Stimulated activated CD4-positive, alpha-beta T cell treated with anti-CD3 and anti-CD28 coated beads, Interleukin-4, amount 100 ng/mL, for 24 hours (primary cell): Measurements from ENCODE around the gene ARMH3.
A peak's percentile ranks its signal among the peaks of the same experiment; 100 is the strongest.

ENCODE experiments used
- DNase-seq: peaks from one replicate; pipeline ENCODE4 v3.0.0-alpha.2; 2020

Gene ARMH3

DNA sequence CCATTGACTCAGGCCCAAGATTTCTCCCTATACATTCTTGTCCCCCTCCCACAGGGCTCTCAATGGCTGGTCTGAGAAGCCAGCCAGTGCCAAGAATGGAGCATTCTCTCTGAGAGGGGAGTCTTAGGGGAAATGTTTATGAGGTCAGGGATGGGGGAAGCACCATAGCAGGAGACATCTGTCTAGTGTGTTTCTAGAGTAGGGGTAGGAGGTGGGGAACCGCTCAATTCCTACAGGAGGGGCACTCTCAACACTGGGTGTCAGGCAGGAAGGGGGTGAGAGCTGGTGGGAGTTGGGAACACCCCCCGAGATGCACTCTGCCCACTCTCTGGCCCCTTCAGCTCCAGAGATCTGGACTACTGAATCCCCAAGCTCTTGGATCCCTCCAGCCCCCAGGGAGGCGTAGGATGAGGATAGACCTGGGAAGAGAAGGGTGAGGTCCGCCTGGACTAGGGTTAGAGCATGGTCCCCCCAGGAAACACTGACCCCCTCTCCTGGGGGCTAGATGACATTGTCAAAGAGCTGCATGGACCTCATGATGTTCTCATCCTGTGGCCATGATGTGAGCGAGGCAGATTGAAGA lies 229.0 kb downstream of the ARMH3 start:
- DNase-seq, result no peak

DNA sequence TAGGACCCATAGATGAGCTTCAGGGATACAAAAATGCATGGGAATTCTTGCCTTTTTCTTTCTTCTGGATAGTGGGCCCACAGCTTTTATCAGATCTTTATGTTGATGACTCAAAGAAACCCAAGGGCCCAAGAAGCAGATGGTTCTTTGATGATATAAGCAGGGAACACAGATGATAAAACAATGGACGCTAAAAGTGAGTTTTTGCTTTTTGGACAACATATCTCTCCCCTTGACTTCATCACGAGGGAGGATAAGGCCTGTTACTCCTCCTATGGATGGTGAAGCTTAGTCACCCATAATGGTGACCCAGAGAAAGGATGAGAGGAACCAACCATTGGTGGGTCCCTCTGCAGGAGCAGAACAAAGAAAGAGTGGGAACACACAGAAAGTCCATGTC lies 231.2 kb downstream of the ARMH3 start:
- DNase-seq, result no peak

DNA sequence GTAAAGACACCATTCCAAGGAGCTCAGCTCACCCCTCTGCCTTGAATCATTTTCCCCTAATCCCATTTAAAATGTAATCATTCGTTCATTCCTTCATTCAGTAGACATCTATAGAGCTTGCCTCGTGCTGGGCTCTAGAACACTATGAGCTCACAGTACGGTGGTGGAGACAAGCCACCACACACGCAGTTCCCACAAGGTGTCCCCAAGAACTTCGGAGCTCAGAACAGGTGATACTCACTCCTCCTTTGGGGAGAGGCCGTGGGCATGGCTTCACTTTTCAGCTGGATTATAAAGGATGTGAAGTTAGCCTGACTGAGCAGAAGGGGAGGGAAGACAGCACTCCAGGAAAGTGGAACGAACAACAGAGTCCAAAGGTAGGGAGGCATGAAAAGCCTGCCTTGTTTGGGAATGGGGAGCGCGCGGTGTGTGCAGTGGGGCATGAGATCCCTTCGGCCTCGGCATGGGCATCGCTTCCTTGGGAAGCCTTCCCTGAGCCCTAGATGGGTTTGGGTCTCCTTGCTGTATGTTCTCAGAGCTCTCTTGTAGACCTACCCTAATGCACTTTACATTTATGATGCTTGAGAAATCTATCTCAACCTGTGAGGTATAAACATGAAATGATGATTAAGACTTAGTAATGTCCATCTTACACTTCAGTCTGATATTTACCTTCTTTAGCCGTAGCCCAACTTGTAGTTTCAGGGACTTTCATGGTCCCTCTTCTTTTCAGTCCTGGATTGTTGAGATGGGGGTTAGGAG lies 236.9 kb downstream of the ARMH3 start:
- DNase-seq, result no peak

DNA sequence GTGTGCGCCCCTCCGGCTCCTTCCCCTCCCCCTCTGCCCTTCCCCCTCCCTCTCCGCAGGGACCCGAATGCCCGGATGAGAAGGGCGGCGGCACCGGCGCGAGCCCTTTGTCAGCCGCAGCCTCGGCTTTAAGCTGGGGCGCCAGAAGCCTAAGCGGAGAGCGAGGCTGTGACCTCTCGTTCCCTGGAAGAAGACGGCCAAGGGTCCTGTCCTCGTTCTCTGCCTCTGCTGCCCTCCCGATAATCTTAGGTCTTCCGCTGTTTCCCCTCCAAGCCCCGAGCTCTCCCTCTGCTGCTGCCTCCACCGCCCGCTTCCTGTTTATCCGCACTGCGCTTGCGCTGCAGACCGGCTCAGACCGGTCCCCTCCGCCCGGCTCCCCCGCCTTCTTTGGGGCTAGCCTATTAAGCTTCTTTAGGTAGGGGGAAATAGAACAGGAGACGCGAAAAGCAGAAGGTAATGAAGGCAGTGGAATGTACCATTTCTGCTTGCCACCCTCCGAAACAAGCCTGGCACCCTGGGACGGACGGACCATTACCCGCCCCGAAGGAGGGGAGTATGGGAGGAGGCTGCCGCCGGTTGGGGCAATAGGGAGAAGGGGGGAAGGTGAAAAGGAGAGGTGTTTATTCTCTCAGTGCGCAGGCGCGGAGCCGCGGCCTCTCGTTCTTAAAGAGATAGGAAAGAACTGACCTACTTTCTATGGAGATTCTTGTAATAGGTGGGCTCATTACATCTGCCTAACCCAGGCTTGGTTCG lies 237.7 kb downstream of the ARMH3 start, which contains the start of gene OGA:
OGA (minus strand) TSS at position 326 of the 753 bp plus-strand sequence. CDS start 422 bp downstream, outside the sequence.
- DNase-seq, result peak; percentile 98

DNA sequence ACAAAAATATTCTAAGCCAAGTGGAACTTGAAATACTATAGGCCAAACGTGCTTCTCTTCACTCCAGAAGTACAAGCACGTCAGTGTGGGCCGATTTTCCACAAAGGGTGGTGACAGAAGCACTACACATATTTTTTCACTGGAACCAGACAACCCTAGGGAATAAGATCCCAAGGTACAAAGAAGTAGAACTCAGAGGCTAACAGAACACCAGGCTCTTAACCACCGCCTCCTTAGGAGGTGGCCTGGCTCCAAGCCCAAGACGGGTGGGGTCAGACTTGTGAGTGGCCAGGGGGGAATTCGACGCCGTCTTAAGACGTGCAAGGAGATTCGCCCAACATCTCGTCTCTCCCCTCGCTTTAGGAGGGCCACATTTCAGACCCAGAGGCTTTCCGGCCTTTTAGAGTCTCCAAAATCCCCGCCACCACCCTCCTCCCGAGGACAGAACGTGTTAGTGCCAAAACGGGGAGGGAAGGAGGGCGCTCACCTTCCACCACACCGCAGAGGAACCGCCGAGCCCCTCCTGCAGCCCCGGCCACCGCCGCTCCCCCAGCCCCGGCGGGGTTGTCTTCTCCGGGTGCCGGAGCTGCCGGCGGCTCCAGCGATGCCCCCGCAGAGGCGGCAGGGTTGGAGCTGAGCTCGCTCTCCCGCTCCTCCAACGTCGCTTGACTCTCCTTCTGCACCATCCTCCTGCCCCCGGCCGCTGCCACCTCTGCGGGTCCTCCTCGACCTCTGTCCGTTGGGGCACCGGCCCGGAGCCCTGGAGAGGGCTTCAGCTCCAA lies 238.4 kb downstream of the ARMH3 start:
- DNase-seq, result peak; percentile 49

DNA sequence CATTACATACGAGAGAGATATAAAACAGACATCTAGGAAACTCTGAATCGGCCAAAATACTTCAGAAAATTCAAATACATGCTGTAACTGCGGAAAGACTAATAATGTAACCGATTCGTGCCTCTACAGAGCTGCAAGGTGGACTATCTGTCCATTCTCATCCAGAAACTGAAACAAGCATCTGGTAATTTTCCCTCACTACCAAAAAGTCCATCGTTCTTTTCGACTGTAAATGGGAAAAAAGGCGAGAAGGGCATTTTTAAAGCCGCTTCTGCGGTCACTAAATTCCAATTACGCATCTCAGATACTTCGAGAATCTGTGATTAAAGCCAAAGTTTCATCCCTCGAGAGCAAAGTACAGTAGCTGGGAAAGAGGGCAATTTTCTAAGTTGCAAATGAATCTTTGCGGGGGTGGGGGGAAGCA lies 239.0 kb downstream of the ARMH3 start:
- DNase-seq, result no peak

DNA sequence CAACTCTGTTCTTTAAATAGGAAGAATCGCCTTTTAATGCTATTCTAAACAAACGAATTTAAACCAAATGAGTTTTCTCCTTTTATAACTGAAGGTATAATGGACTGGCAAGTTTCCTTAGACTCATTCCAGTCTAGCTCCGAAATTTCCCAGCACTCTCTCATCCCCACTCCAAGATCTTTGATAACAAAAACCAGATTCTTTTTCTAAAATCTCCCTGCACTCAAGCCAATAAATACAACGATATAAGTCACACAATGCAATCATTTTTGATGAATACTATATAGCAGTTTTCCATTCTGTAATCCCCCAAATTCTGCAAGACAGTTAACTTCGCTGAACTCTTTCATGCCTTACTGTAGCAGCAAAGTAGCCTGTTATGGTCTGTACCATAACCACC lies 239.6 kb downstream of the ARMH3 start:
- DNase-seq, result no peak

DNA sequence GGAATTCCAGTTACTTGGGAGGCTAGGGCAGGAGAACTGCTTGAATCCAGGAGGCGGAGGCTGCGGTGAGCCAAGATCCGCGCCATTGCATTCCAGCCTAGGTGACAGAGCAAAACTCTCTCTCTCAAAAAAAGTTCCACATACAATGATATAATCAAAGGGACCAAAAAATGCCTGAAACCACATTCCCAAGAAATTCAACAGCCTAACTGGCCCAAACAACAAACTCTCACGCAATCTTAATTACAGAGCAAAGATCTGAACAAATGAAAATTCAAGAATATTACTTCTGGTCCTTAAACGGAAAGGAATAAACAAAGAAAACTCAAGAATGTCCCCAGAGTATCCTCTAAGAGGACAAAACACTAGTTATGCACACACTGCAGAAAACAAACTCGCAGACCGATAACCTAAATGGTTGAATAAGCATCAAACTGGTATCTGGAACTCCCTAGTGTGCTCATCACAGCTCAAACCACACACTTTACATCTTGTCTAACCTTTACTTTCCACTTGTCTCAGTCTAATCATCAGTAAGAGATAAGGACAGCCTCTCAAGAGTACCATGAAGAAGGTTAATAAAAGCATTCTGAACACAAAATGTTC lies 241.4 kb downstream of the ARMH3 start:
- no peak for DNase-seq

DNA sequence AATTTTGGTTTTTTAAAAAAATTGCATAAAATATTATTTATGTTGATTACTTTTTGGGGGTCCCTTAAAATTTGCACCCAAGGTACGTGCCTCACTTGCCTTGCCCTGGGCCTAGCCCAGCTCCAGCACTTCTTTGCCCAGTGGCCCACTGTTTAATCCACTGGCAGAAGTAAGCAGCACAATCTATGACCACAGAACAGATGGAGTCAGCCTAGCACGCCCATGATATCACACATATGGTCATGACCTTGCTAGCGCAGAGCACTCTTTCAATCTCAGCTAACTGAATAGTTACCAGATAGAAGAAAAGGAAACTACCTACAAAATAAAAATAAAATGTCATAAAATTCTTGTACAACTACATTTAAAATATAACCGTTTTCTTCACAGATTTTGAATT lies 243.4 kb downstream of the ARMH3 start:
- DNase-seq, result no peak

DNA sequence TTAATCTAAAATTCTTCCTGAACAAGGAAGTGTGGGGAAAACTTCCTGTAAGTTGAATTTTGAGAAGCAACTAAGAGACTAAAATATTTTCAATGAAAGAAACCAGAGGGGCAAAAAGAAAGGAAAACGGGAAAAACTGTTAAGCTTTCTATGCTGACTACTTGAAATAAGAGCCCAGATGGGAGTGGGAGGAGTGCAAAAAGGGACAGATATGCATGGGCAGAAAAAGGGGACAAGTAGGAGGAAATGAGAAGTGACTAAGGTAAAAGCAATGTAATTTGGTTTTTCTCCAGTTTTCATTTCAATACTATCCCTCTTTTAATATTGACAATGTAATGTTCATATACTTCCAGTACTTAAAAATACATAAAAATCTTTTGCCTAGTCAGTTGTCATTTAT lies 248.8 kb downstream of the ARMH3 start:
- no peak for DNase-seq

DNA sequence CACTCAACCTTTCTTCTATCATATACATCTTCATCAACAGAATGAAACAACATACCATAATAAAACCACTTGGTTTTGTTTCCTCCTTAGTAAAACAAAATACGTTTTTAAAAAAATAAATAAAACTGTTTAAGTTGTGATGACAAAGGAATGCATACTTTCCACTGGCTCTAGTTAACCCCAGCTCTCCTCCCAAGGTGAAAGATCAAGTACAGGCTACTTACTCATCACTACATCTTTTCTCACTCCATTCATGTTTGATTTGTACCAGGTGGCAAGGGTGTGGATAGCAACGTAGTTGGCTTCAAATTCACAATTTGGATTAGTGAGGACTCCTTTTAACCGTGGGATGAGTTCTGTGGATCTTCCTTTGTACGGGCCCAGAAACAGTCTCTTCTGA lies 252.5 kb downstream of the ARMH3 start:
- no peak for DNase-seq

DNA sequence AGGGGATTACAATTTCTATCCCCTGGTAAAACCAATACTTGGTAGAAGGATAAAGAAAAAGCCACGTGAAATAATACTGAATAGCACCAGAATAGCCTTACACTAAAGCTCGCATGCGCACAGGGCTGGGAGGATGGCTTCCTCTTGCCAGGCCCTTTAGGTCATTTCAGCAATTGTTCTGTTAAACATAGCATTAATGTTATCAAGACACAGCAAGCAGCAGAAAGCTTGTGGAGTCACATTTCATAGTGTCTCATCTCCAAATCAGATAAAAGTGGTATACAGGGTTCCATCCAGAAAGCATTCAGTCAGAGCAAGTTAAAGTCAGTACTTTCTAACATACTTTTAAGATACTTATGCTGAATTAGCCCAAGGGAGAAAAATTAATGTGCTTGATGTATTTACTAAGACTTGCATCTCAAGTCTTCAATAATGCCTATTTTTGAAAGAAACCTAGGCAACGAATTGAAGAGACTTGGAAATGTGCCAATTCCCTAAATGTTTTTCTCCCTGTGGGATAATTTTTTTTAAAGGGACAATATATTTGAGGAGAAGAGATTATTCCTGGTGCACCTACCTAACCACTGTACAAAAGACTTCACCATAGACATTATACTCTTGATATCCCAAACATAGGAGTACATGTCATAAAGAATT lies 258.4 kb downstream of the ARMH3 start:
- no peak for DNase-seq
